ENCODE measurements around the gene NUDT7.

DNA sequence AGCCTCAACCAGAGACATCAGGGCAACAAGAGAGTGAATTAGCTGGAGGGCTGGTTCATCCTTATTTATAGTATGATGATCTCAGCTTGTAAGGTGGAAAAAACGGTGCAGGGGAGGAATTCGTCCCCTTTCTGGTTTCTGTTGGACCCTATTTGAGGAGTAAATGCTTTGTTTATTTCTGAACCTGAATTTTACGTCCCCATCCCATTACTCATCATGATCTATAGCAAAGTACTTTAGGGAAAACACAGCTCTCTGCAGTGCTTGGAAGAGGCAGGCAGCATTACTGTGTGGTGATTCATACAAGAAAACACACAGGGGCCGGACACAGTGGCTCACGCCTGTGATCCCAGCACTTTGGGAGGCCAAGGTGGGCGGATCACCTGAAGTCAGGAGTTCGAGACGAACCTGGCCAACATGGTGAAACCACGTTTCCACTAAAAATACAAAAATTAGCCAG lies 58.1 kb downstream of the NUDT7 start:
- TF ChIP-seq, protein P1, sequence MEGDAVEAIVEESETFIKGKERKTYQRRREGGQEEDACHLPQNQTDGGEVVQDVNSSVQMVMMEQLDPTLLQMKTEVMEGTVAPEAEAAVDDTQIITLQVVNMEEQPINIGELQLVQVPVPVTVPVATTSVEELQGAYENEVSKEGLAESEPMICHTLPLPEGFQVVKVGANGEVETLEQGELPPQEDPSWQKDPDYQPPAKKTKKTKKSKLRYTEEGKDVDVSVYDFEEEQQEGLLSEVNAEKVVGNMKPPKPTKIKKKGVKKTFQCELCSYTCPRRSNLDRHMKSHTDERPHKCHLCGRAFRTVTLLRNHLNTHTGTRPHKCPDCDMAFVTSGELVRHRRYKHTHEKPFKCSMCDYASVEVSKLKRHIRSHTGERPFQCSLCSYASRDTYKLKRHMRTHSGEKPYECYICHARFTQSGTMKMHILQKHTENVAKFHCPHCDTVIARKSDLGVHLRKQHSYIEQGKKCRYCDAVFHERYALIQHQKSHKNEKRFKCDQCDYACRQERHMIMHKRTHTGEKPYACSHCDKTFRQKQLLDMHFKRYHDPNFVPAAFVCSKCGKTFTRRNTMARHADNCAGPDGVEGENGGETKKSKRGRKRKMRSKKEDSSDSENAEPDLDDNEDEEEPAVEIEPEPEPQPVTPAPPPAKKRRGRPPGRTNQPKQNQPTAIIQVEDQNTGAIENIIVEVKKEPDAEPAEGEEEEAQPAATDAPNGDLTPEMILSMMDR (IDR thresholded peaks at IDR 0.05), result no peak
- no peak for TF ChIP-seq POLR2A (IDR thresholded peaks at IDR 0.05; ENCODE audit: low read depth)

Measured in esophagus muscularis mucosa (tissue), 3 donors.